ENCODE results near the gene KRTAP5-5.

KRTAP5-5 gene

GRCh38 chr11:1630271-1630670 is 696 bp downstream of the KRTAP5-5 start:
- Mint-ChIP-seq H3K27ac (no peak overlapping the region), H3K27me3 (peaks cover 66% of the 10 kb centered on the region), H3K9me3 (no peaks in the 10 kb centered on the region), H3K4me1 (peaks cover 18% of the 10 kb centered on the region), H3K4me3 (no peak overlapping the region)
- ATAC-seq (no peak), DNase-seq (no peak)

GRCh38 chr11:1631066-1631568 is 1.5 kb downstream of the KRTAP5-5 start:
- no peak for DNase-seq
- Mint-ChIP-seq H3K27me3 (peaks cover 71% of the 10 kb centered on the region), H3K4me1 (peaks cover 18% of the 10 kb centered on the region), H3K27ac (no peak overlapping the region), H3K9me3 (no peaks in the 10 kb centered on the region), H3K4me3 (no peak overlapping the region)
- no peak for ATAC-seq

- ATAC-seq, result no peak
- H3K4me3 Mint-ChIP-seq, result no peak overlapping the region
Measured at GRCh38 chr11:1632053-1632714, 2.6 kb downstream of the KRTAP5-5 start.

GRCh38 chr11:1633864-1634263 is 4.3 kb downstream of the KRTAP5-5 start:
- peaks cover 65% of the 10 kb centered on the region for H3K27me3 Mint-ChIP-seq
- H3K4me1 Mint-ChIP-seq, result peaks cover 16% of the 10 kb centered on the region
- no peaks in the 10 kb centered on the region for H3K9me3 Mint-ChIP-seq
- H3K4me3 Mint-ChIP-seq, result no peak overlapping the region
- no peak overlapping the region for H3K27ac Mint-ChIP-seq
- ATAC-seq, result no peak
- DNase-seq, result no peak

More at GRCh38 chr11:1632053-1632714, 2.6 kb downstream of the KRTAP5-5 start:
- Mint-ChIP-seq H3K27me3 (peaks cover 67% of the 10 kb centered on the region), H3K9me3 (no peaks in the 10 kb centered on the region), H3K27ac (no peak overlapping the region), H3K4me1 (peaks cover 18% of the 10 kb centered on the region)
- no peak for DNase-seq

- DNase-seq (no peak), ATAC-seq (no peak)
- Mint-ChIP-seq H3K27me3 (peaks cover 64% of the 10 kb centered on the region), H3K9me3 (no peaks in the 10 kb centered on the region), H3K4me1 (peaks cover 12% of the 10 kb centered on the region), H3K4me3 (no peak overlapping the region), H3K27ac (no peak overlapping the region)
Measured at GRCh38 chr11:1636291-1636950, 6.8 kb downstream of the KRTAP5-5 start.

- H3K9me3 Mint-ChIP-seq, result no peaks in the 10 kb centered on the region
- ATAC-seq, result no peak
- H3K27me3 Mint-ChIP-seq, result peaks cover 53% of the 10 kb centered on the region
- DNase-seq, result no peak
- H3K4me3 Mint-ChIP-seq, result no peak overlapping the region
- no peak overlapping the region for H3K27ac Mint-ChIP-seq
- H3K4me1 Mint-ChIP-seq, result peaks cover 3% of the 10 kb centered on the region
Measured at GRCh38 chr11:1637628-1638027, 8.1 kb downstream of the KRTAP5-5 start.

GRCh38 chr11:1638344-1638743 is 8.8 kb downstream of the KRTAP5-5 start:
- no peak for ATAC-seq
- Mint-ChIP-seq H3K4me1 (no peaks in the 10 kb centered on the region), H3K4me3 (no peak overlapping the region), H3K27ac (no peak overlapping the region), H3K27me3 (peaks cover 52% of the 10 kb centered on the region), H3K9me3 (no peaks in the 10 kb centered on the region)
- no peak for DNase-seq

- no peaks in the 10 kb centered on the region for H3K9me3 Mint-ChIP-seq
- H3K27ac Mint-ChIP-seq, result no peak overlapping the region
- no peaks in the 10 kb centered on the region for H3K4me1 Mint-ChIP-seq
- H3K4me3 Mint-ChIP-seq, result no peak overlapping the region
- no peak for ATAC-seq
- DNase-seq, result no peak
- H3K27me3 Mint-ChIP-seq, result peaks cover 47% of the 10 kb centered on the region
Measured at GRCh38 chr11:1639102-1639620, 9.6 kb downstream of the KRTAP5-5 start.

GRCh38 chr11:1639666-1640065 is 10.1 kb downstream of the KRTAP5-5 start:
- DNase-seq (no peak), ATAC-seq (no peak)
- Mint-ChIP-seq H3K4me1 (no peaks in the 10 kb centered on the region), H3K27ac (no peak overlapping the region), H3K9me3 (no peaks in the 10 kb centered on the region), H3K4me3 (no peak overlapping the region), H3K27me3 (peaks cover 49% of the 10 kb centered on the region)

GRCh38 chr11:1640076-1640946 is 10.7 kb downstream of the KRTAP5-5 start:
- peaks cover 49% of the 10 kb centered on the region for H3K27me3 Mint-ChIP-seq
- DNase-seq, result no peak
- ATAC-seq, result no peak
- no peaks in the 10 kb centered on the region for H3K4me1 Mint-ChIP-seq
- no peaks in the 10 kb centered on the region for H3K9me3 Mint-ChIP-seq
- H3K4me3 Mint-ChIP-seq, result no peak overlapping the region
- no peak overlapping the region for H3K27ac Mint-ChIP-seq

GRCh38 chr11:1641096-1641495 is 11.5 kb downstream of the KRTAP5-5 start:
- no peak for DNase-seq
- H3K4me1 Mint-ChIP-seq, result no peaks in the 10 kb centered on the region
- peaks cover 48% of the 10 kb centered on the region for H3K27me3 Mint-ChIP-seq
- ATAC-seq, result no peak
- no peaks in the 10 kb centered on the region for H3K9me3 Mint-ChIP-seq
- no peak overlapping the region for H3K27ac Mint-ChIP-seq
- H3K4me3 Mint-ChIP-seq, result no peak overlapping the region

GRCh38 chr11:1642288-1643145 is 12.9 kb downstream of the KRTAP5-5 start:
- Mint-ChIP-seq H3K9me3 (no peaks in the 10 kb centered on the region), H3K27me3 (peaks cover 48% of the 10 kb centered on the region), H3K27ac (no peak overlapping the region)

GRCh38 chr11:1643146-1643690 is 13.6 kb downstream of the KRTAP5-5 start:
- H3K27ac Mint-ChIP-seq, result no peak overlapping the region
- H3K27me3 Mint-ChIP-seq, result peaks cover 48% of the 10 kb centered on the region
- DNase-seq (no peak), ATAC-seq (no peak)
- no peak overlapping the region for H3K4me3 Mint-ChIP-seq
- no peaks in the 10 kb centered on the region for H3K4me1 Mint-ChIP-seq
- no peaks in the 10 kb centered on the region for H3K9me3 Mint-ChIP-seq

More at GRCh38 chr11:1642288-1643145, 12.9 kb downstream of the KRTAP5-5 start:
- Mint-ChIP-seq H3K4me1 (no peaks in the 10 kb centered on the region), H3K4me3 (no peak overlapping the region)
- DNase-seq, result no peak
- ATAC-seq, result peak; percentile 28

- H3K9me3 Mint-ChIP-seq, result no peaks in the 10 kb centered on the region
- no peaks in the 10 kb centered on the region for H3K4me1 Mint-ChIP-seq
- H3K27ac Mint-ChIP-seq, result no peak overlapping the region
- H3K27me3 Mint-ChIP-seq, result peaks cover 45% of the 10 kb centered on the region
- no peak overlapping the region for H3K4me3 Mint-ChIP-seq
- DNase-seq (no peak), ATAC-seq (no peak)
Measured at GRCh38 chr11:1644601-1645356, 15.2 kb downstream of the KRTAP5-5 start.
